Measurements from ENCODE around the gene TNIP1. TPM values are rescaled to one million over a fixed set of nuclear protein-coding genes. Genes with fewer than 3 reads are reported as not detected.

The TNIP1 gene
- total RNA-seq, 6 donors from 2014 or later: 109 to 166 (median 130) TPM

GRCh38 chr5:151003503-151003860, 77.4 kb downstream of the TNIP1 start:
- Histone ChIP-seq H3K4me3 (no peak overlapping the region), H3K4me1 (peaks cover 34 to 45% (median 42%) of the 10 kb centered on the region in 4 donors), H3K9me3 (no peaks in the 10 kb centered on the region), H3K27ac (peak overlapping the region; percentile 42 to 87 (median 64)), H3K36me3 (no peaks in the 10 kb centered on the region), H3K27me3 (no peaks in the 10 kb centered on the region)
- TF ChIP-seq POLR2AphosphoS5 (IDR thresholded peaks at IDR 0.05): no peak
- TF ChIP-seq EP300 (IDR thresholded peaks at IDR 0.05): no peak
- TF ChIP-seq POLR2A (IDR thresholded peaks at IDR 0.05): no peak
- TF ChIP-seq CTCF (IDR thresholded peaks at IDR 0.05): no peak
- ATAC-seq (ENCODE audit: low FRiP score in 2 of 2) (no peak), DNase-seq (no peak)
- WGBS, 2 donors: 87 to 94% methylated on average over 3 of the region's 3 CpGs

DNA sequence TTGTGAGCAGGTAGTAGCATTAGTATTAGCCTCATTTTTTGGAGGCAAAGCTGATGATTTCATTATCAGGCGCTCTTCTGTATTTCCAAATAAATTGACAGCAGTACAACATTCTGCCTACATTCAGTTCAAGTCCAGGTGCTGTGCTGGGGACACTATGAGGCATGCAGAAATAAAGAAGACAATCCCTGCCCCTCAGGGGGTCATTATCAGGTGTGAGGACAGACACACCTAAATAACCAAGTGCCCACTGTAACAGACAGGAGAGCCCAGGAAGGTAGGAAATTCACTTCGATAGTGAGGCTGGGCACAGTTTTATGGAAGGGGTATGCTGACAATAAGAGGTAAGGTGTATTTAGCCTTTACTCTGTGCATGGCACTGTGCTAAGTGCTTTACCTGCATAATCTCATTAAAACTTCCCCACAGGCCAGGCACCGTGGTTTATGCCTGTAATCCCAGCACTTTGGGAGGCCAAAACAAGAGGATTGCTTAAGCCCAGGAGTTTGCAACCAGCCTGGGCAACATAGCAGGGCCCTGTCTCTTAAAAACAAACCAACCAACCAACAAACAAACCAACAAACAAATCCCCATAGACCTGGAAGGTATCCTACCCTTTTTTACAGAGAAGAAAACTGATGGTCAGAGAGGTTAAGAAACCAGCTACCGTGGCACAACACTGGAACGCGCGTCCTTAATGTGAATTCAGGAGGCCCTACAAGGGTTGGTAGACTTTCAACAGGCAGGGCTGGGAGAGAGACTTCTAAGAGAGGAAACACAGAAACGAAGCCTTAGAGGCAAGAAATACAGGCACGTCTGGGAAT, 77.9 kb downstream of the TNIP1 start:
- ATAC-seq (ENCODE audit: low FRiP score in 2 of 2) (no peak), DNase-seq (no peak)
- H3K27me3 ChIP-seq: no peaks in the 10 kb centered on the region
- no peaks in the 10 kb centered on the region for H3K36me3 ChIP-seq
- peak overlapping the region in 3 of 4 donors; percentile 44 to 87 (median 85) for H3K27ac ChIP-seq
- WGBS, 2 donors: 82 to 87% methylated on average over 9 of the region's 9 CpGs
- no peak overlapping the region for H3K4me3 ChIP-seq
- peaks cover 32 to 45% (median 37%) of the 10 kb centered on the region in 4 donors for H3K4me1 ChIP-seq
- TF ChIP-seq CTCF (IDR thresholded peaks at IDR 0.05) (no peak), POLR2AphosphoS5 (IDR thresholded peaks at IDR 0.05) (no peak), POLR2A (IDR thresholded peaks at IDR 0.05) (no peak), EP300 (IDR thresholded peaks at IDR 0.05) (no peak)
- H3K9me3 ChIP-seq: no peaks in the 10 kb centered on the region

DNA sequence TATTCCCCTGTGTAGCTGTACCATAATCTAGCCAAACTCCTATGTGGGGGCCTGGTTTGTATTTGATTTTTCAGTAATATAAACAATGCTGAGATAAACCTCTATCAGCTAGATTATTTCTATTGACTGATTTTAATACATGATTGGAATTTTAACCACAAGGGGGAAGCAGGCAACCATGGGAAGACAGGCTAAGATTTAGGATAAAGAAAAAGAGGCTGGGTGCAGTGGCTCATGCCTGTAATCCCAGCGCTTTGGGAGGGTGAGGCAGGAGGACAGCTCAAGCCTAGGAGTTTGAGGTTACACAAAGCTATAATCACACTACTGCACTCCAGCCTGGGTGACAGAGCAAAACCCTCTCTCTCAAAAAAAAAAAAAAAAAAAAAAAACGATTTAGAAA, 78.6 kb downstream of the TNIP1 start:
- H3K27me3 ChIP-seq: no peaks in the 10 kb centered on the region
- H3K4me3 ChIP-seq: no peak overlapping the region
- DNase-seq (no peak), ATAC-seq (ENCODE audit: low FRiP score in 2 of 2) (peak in 1 of 2 donors; percentile 45)
- no peak overlapping the region for H3K27ac ChIP-seq
- peaks cover 27 to 40% (median 30%) of the 10 kb centered on the region in 4 donors for H3K4me1 ChIP-seq
- WGBS, 2 donors: 33 to 34% methylated on average over 2 of the region's 2 CpGs
- no peaks in the 10 kb centered on the region for H3K9me3 ChIP-seq
- no peak for TF ChIP-seq POLR2AphosphoS5 (IDR thresholded peaks at IDR 0.05)
- TF ChIP-seq POLR2A (IDR thresholded peaks at IDR 0.05): no peak
- no peak for TF ChIP-seq EP300 (IDR thresholded peaks at IDR 0.05)
- peak; percentile 30 to 69 (median 54) for TF ChIP-seq CTCF (IDR thresholded peaks at IDR 0.05)
- H3K36me3 ChIP-seq: no peaks in the 10 kb centered on the region

GRCh38 chr5:151001436-151001835, 79.4 kb downstream of the TNIP1 start:
- ATAC-seq (ENCODE audit: low FRiP score in 2 of 2): no peak
- TF ChIP-seq POLR2A (IDR thresholded peaks at IDR 0.05) (no peak), POLR2AphosphoS5 (IDR thresholded peaks at IDR 0.05) (no peak), EP300 (IDR thresholded peaks at IDR 0.05) (no peak), CTCF (IDR thresholded peaks at IDR 0.05) (no peak)
- Histone ChIP-seq H3K27ac (no peak overlapping the region), H3K9me3 (no peaks in the 10 kb centered on the region), H3K36me3 (no peaks in the 10 kb centered on the region), H3K27me3 (no peaks in the 10 kb centered on the region), H3K4me1 (peaks cover 20 to 32% (median 22%) of the 10 kb centered on the region in 4 donors), H3K4me3 (no peak overlapping the region)
- DNase-seq: no peak
- WGBS, 2 donors: 90 to 91% methylated on average over 4 of the region's 4 CpGs
